BJ (cell line): ENCODE measurements around the gene CNTFR. TPM values are rescaled to one million over a fixed set of nuclear protein-coding genes. Genes with fewer than 3 reads are reported as not detected.

ENCODE experiments used
- CTCF ChIA-PET: fragments of 350-600 bp; formaldehyde crosslinking; extraction: SDS; loops from one replicate; lab custom pipeline; 2021; ENCODE audit warnings: antibody characterized with exemption, inconsistent platforms; lab: Yijun Ruan, JAX
- POLR2A ChIA-PET: fragments of 300-600 bp; sonication (Branson Sonifier 250); formaldehyde crosslinking; extraction: SDS; loops from one replicate; lab custom pipeline; 2021; ENCODE audit warnings: antibody characterized with exemption; lab: Charles Lee
- DNase-seq: peaks from one replicate; pipeline ENCODE4 v3.0.0-alpha.2; 2011; ENCODE audit warnings: low read depth
- H3K27me3 ChIP-seq: 2 replicates; pipeline ENCODE4 v1.6.0; 2011; ENCODE audit warnings: low read length; ENCODE audit not compliant: control insufficient read depth, insufficient read depth
- H3K36me3 ChIP-seq: 2 replicates; pipeline ENCODE4 v1.5.1; 2011; ENCODE audit warnings: low read length; ENCODE audit not compliant: control insufficient read depth, insufficient read depth
- H3K4me3 ChIP-seq: 2 replicates; pipeline ENCODE4 v1.5.1; 2011; ENCODE audit warnings: low read depth, mild to moderate bottlenecking, control low read depth, low read length
- CTCF ChIP-seq: IDR thresholded peaks from 2 replicates; pipeline ENCODE4 v1.5.1; 2011; ENCODE audit warnings: low read depth, mild to moderate bottlenecking, control low read depth, inconsistent platforms, low read length, moderate library complexity; ENCODE audit not compliant: insufficient read depth
- polyA plus RNA-seq: library from polyadenylated mRNA; depleted of rRNA; stranded (reverse); fragments of >200 nt; gene quantifications from 2 replicates; pipeline ENCODE4 v1.2.3, GENCODE V29; 2011

CNTFR gene
- polyA plus RNA-seq, 1 experiment, result 0.09 TPM

- CTCF ChIA-PET, result interaction anchor here (1.0 to 2.5 kb wide), 2 partner anchors 7 to 129 kb away, joined by 4 to 11 read pairs; no protein-coding TSS in a partner anchor
- H3K27me3 ChIP-seq, result peaks cover 11% of the 10 kb centered on the region
Measured at GRCh38 chr9:34508951-34509350, 80.6 kb downstream of the CNTFR start.

GRCh38 chr9:34508463-34508862, 81.1 kb downstream of the CNTFR start:
- POLR2A ChIA-PET, result no interaction called here
- no peak for TF ChIP-seq CTCF
- no peak for DNase-seq
- Histone ChIP-seq H3K27me3 (peaks cover 11% of the 10 kb centered on the region), H3K36me3 (no peaks in the 10 kb centered on the region), H3K4me3 (no peak overlapping the region)
- CTCF ChIA-PET, result interaction anchor here (1.0 kb wide), 1 partner anchor 129 kb away, joined by 4 read pairs; no protein-coding TSS in a partner anchor

More at GRCh38 chr9:34508951-34509350, 80.6 kb downstream of the CNTFR start:
- TF ChIP-seq CTCF, result no peak
- POLR2A ChIA-PET, result no interaction called here
- Histone ChIP-seq H3K4me3 (no peak overlapping the region), H3K36me3 (no peaks in the 10 kb centered on the region)
- no peak for DNase-seq

- POLR2A ChIA-PET, result no interaction called here
- H3K27me3 ChIP-seq, result peaks cover 11% of the 10 kb centered on the region
- TF ChIP-seq CTCF, result no peak
- CTCF ChIA-PET, result interaction anchor here (1.0 to 2.7 kb wide), 3 partner anchors 14 to 128 kb away, joined by 3 to 10 read pairs (median 4); no protein-coding TSS in a partner anchor
- DNase-seq, result no peak
- no peaks in the 10 kb centered on the region for H3K36me3 ChIP-seq
- H3K4me3 ChIP-seq, result no peak overlapping the region
Measured at GRCh38 chr9:34507966-34508365, 81.6 kb downstream of the CNTFR start.

GRCh38 chr9:34507556-34507955, 82.0 kb downstream of the CNTFR start:
- Histone ChIP-seq H3K4me3 (no peak overlapping the region), H3K27me3 (peaks cover 12% of the 10 kb centered on the region), H3K36me3 (no peaks in the 10 kb centered on the region)
- ChIA-PET POLR2A (no interaction called here), CTCF (interaction anchor here (0.5 to 2.7 kb wide), 4 partner anchors 13 to 104 kb away, joined by 3 to 10 read pairs (median 4); no protein-coding TSS in a partner anchor)
- no peak for DNase-seq
- TF ChIP-seq CTCF, result no peak

- CTCF ChIA-PET, result interaction anchor here (1.1 to 2.7 kb wide), 3 partner anchors 40 to 103 kb away, joined by 3 to 10 read pairs (median 4); no protein-coding TSS in a partner anchor
- no peak overlapping the region for H3K4me3 ChIP-seq
- TF ChIP-seq CTCF, result no peak
- POLR2A ChIA-PET, result no interaction called here
- DNase-seq, result no peak
- no peaks in the 10 kb centered on the region for H3K36me3 ChIP-seq
- H3K27me3 ChIP-seq, result peaks cover 9% of the 10 kb centered on the region
Measured at GRCh38 chr9:34506623-34507022, 82.9 kb downstream of the CNTFR start.
